ENCODE data around the gene GAREM1.

Gene GAREM1

DNA sequence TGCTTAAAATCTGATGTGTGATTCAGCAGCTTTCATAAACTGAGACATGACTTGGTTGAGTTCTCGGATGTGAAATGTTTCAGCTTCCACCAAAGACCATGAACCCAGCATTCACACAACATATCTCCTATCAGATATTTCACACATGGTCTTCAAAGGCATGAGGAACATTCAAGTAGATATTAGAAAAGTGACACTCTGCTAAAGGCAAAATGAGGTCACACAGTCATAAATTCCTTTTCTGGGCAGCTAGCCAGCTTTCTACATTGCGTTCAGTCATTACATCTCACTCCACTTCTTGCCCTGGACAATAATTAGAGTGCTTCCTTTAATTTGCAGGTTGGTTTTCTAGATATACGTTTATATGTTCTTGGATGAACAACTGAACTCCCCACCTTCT is 96.7 kb downstream of the GAREM1 start:
- Histone ChIP-seq H3K4me3 (no peak overlapping the region), H3K9me3 (ENCODE audit: low read depth, low read length) (no peaks in the 10 kb centered on the region), H3K36me3 (ENCODE audit: insufficient read depth, low read length) (no peaks in the 10 kb centered on the region), H3K27ac (no peak overlapping the region), H3K9ac (ENCODE audit: insufficient read length) (no peak overlapping the region)
- DNase-seq (ENCODE audit: low read depth, low spot score): no peak
- TF ChIP-seq POLR2AphosphoS5 (IDR thresholded peaks at IDR 0.05; ENCODE audit: borderline replicate concordance, low read depth, low read length) (no peak), FOXP2 (optimal IDR thresholded peaks at IDR 0.05; ENCODE audit: control extremely low read depth, extremely low read length, insufficient read depth) (no peak), EZH2 (IDR thresholded peaks at IDR 0.05) (no peak)

DNA sequence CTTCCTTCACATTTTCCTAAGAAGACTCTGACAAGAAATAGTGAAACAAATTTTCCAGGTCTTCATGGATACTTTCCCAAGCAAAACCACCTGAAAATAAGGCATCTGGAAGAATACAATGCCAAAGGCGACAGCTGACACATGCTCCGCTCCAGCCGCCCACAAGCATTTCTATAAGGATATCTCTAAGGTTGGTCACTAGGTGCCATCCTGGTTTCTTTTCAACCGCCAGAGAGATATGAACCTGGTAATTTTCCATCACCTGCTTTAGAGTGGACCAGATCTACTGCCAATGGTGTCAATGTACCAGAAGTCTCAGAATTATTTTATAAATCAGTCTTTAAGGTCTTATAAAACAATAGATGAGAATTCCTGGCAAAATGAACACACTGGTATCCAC is 97.2 kb downstream of the GAREM1 start:
- H3K36me3 ChIP-seq (ENCODE audit: insufficient read depth, low read length): no peaks in the 10 kb centered on the region
- H3K27ac ChIP-seq: no peak overlapping the region
- TF ChIP-seq FOXP2 (optimal IDR thresholded peaks at IDR 0.05; ENCODE audit: control extremely low read depth, extremely low read length, insufficient read depth) (no peak), POLR2AphosphoS5 (IDR thresholded peaks at IDR 0.05; ENCODE audit: borderline replicate concordance, low read depth, low read length) (no peak), EZH2 (IDR thresholded peaks at IDR 0.05) (no peak)
- no peak overlapping the region for H3K9ac ChIP-seq (ENCODE audit: insufficient read length)
- H3K9me3 ChIP-seq (ENCODE audit: low read depth, low read length): no peaks in the 10 kb centered on the region
- DNase-seq (ENCODE audit: low read depth, low spot score): no peak
- H3K4me3 ChIP-seq: no peak overlapping the region

DNA sequence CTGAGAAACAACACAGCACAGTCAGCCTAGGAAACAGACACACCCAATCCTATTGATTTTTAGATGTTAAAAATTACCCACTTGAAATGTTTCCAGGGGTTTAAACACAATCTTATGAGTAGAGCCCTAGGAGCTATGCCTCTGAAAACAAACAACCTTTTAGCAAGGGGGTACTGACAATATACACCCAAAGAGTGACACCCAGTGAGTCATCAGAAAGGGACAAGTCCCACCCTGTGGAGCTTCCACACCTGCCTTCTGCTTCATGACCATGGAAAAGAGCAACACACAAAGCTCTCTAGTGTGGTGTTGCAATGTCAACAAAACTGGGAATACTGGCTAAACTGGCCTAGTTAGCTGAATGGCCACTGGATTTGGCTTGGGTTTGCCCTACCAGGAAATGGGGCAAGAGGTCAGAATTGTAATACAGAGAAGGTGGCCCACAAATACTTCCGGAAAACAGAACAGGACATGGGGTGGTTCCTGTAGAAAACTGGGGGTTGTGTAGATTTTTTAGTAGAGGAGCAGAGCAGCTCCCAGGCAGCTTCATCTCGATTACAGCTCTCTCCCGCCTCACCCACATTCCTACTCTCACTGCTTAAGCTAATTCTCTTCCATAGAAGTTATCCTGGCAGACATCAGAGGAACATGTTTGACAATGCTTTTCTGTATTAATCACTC is 98.2 kb downstream of the GAREM1 start:
- H3K4me3 ChIP-seq: no peak overlapping the region
- TF ChIP-seq POLR2AphosphoS5 (IDR thresholded peaks at IDR 0.05; ENCODE audit: borderline replicate concordance, low read depth, low read length): no peak
- no peak for TF ChIP-seq FOXP2 (optimal IDR thresholded peaks at IDR 0.05; ENCODE audit: control extremely low read depth, extremely low read length, insufficient read depth)
- TF ChIP-seq EZH2 (IDR thresholded peaks at IDR 0.05): no peak
- H3K9ac ChIP-seq (ENCODE audit: insufficient read length): no peak overlapping the region
- H3K27ac ChIP-seq: no peak overlapping the region
- DNase-seq (ENCODE audit: low read depth, low spot score): no peak
- H3K9me3 ChIP-seq (ENCODE audit: low read depth, low read length): no peaks in the 10 kb centered on the region
- H3K36me3 ChIP-seq (ENCODE audit: insufficient read depth, low read length): no peaks in the 10 kb centered on the region

DNA sequence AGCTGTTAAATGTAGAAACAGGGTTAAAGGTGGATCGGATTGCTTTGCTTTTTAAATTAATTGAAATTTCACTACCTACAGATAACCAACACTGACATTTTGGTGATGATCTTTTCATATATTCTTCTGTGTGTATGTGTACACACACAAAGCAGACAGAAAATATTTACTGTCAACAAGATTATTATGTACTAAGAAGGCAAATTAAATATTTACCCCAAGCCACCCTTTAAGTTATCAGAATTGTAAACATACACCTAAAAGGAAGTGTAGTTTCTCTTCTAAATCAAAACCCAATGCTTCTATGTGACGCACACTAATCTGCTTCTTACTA is 98.7 kb downstream of the GAREM1 start:
- no peak overlapping the region for H3K27ac ChIP-seq
- TF ChIP-seq EZH2 (IDR thresholded peaks at IDR 0.05): no peak
- no peak for TF ChIP-seq FOXP2 (optimal IDR thresholded peaks at IDR 0.05; ENCODE audit: control extremely low read depth, extremely low read length, insufficient read depth)
- TF ChIP-seq POLR2AphosphoS5 (IDR thresholded peaks at IDR 0.05; ENCODE audit: borderline replicate concordance, low read depth, low read length): no peak
- no peak for DNase-seq (ENCODE audit: low read depth, low spot score)

DNA sequence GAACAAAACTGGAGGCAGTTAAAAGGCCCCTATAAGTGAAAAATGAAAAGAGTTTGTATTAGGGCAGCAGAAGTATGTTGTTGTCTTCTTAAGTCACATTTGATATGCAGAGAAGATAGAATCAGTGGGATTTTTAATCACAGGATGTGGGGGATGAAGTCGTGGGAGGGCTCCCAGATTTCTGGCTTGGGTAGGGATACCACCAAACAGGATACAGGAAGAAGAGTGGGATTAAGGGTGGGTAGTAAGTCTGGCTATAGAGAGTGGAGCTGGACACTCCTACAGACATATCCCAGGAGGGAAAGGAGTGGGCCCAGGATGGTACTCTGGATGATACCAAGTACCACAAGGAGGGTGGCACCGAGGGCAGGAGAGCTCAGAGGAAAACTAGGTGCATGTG is 99.3 kb downstream of the GAREM1 start:
- no peak for DNase-seq (ENCODE audit: low read depth, low spot score)
- no peak overlapping the region for H3K27ac ChIP-seq
- no peak overlapping the region for H3K4me3 ChIP-seq
- no peak overlapping the region for H3K9ac ChIP-seq (ENCODE audit: insufficient read length)
- TF ChIP-seq POLR2AphosphoS5 (IDR thresholded peaks at IDR 0.05; ENCODE audit: borderline replicate concordance, low read depth, low read length): no peak
- no peak for TF ChIP-seq FOXP2 (optimal IDR thresholded peaks at IDR 0.05; ENCODE audit: control extremely low read depth, extremely low read length, insufficient read depth)
- no peak for TF ChIP-seq EZH2 (IDR thresholded peaks at IDR 0.05)
- H3K9me3 ChIP-seq (ENCODE audit: low read depth, low read length): no peaks in the 10 kb centered on the region
- no peaks in the 10 kb centered on the region for H3K36me3 ChIP-seq (ENCODE audit: insufficient read depth, low read length)

More for the DNA sequence above, 98.7 kb downstream of the GAREM1 start:
- Histone ChIP-seq H3K36me3 (ENCODE audit: insufficient read depth, low read length) (no peaks in the 10 kb centered on the region), H3K9me3 (ENCODE audit: low read depth, low read length) (no peaks in the 10 kb centered on the region), H3K4me3 (no peak overlapping the region), H3K9ac (ENCODE audit: insufficient read length) (no peak overlapping the region)

DNA sequence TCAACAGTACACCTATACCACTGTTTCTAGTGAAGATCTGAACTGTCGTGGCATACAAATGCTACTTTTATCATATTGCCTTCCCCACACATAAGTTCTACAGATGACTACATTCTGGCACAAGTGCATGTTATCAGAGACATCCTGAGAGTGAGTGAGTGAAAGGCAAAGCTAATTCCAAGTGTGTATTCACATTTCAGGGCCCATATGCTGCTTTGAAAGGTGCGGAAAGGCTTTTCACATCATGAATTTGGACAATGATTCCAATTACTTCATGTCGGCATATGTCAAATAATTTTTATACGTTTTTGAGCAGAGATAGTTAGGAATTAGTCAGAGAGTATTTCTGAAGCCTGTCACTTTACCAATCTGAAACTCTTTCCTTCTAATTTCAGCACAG is 101.7 kb downstream of the GAREM1 start:
- H3K4me3 ChIP-seq: no peak overlapping the region
- H3K9ac ChIP-seq (ENCODE audit: insufficient read length): no peak overlapping the region
- no peak overlapping the region for H3K27ac ChIP-seq
- no peaks in the 10 kb centered on the region for H3K36me3 ChIP-seq (ENCODE audit: insufficient read depth, low read length)
- no peak for TF ChIP-seq FOXP2 (optimal IDR thresholded peaks at IDR 0.05; ENCODE audit: control extremely low read depth, extremely low read length, insufficient read depth)
- no peak for TF ChIP-seq POLR2AphosphoS5 (IDR thresholded peaks at IDR 0.05; ENCODE audit: borderline replicate concordance, low read depth, low read length)
- TF ChIP-seq EZH2 (IDR thresholded peaks at IDR 0.05): no peak
- no peak for DNase-seq (ENCODE audit: low read depth, low spot score)
- no peaks in the 10 kb centered on the region for H3K9me3 ChIP-seq (ENCODE audit: low read depth, low read length)

DNA sequence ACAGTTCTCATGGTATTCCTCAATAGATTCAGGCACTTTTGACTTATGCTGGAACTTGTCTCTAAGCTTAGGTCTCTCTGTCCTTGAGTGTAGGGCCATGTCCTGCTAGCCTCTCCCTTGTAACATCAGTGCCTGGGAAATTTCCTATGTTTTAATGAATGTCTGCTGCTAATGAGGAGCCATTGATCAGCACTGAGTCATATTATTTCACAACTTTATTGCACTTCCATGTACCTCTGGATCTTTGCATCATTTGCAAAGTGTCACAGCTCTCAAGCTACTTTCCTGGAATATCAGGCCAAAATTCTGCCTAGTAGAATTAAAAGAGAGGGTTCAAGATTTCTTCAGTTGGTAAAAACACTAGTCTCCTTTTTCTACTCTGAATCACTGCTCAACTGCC is 102.5 kb downstream of the GAREM1 start:
- no peak overlapping the region for H3K4me3 ChIP-seq
- H3K36me3 ChIP-seq (ENCODE audit: insufficient read depth, low read length): no peaks in the 10 kb centered on the region
- DNase-seq (ENCODE audit: low read depth, low spot score): no peak
- TF ChIP-seq POLR2AphosphoS5 (IDR thresholded peaks at IDR 0.05; ENCODE audit: borderline replicate concordance, low read depth, low read length) (no peak), FOXP2 (optimal IDR thresholded peaks at IDR 0.05; ENCODE audit: control extremely low read depth, extremely low read length, insufficient read depth) (no peak), EZH2 (IDR thresholded peaks at IDR 0.05) (no peak)
- H3K9me3 ChIP-seq (ENCODE audit: low read depth, low read length): no peaks in the 10 kb centered on the region
- no peak overlapping the region for H3K27ac ChIP-seq
- H3K9ac ChIP-seq (ENCODE audit: insufficient read length): no peak overlapping the region

DNA sequence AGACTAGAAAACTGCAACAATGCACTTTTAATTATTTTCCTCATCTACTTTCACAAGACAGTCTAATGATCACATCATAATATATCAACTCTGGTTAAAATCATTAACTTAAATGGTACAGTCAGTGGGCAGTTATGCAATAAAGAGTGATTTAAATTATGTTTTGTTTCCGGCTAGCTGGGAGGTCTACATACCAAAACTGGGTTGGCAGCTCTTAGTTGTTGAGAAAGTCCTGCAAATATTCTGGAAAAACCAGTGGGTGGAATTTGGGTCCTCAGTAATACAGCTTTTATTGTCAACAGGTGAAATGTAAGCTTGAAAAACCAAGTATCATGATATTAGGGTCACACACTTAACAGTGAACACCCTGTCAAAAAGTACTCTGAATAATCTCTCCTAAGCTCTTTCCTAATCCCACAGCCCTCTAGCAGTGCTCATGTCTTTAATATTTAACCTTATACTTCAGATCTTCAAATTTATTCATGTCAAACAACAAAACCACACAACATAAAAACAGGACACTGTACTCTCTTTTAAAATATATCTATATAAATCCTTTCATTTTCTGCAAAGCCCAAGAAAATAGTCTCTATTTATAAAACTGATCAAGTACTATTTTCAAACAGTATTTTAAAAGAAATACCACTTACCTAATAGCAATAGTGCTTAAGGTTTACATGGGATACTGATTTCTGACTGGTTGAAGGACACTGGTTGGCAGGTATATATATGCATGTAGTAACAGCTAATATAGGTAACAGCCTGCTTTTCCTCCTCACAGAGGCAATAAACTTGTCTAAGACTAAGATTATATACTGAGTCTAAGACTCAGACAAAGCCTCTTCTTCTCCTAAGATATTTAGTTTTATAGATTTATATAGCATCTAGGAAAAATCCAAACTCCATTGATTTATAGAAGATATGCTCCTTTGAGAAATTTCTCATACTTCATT is 103.8 kb downstream of the GAREM1 start:
- Histone ChIP-seq H3K9me3 (ENCODE audit: low read depth, low read length) (no peaks in the 10 kb centered on the region), H3K27ac (no peak overlapping the region), H3K36me3 (ENCODE audit: insufficient read depth, low read length) (no peaks in the 10 kb centered on the region), H3K9ac (ENCODE audit: insufficient read length) (no peak overlapping the region), H3K4me3 (no peak overlapping the region)
- no peak for DNase-seq (ENCODE audit: low read depth, low spot score)
- TF ChIP-seq FOXP2 (optimal IDR thresholded peaks at IDR 0.05; ENCODE audit: control extremely low read depth, extremely low read length, insufficient read depth): no peak
- TF ChIP-seq POLR2AphosphoS5 (IDR thresholded peaks at IDR 0.05; ENCODE audit: borderline replicate concordance, low read depth, low read length): no peak
- TF ChIP-seq EZH2 (IDR thresholded peaks at IDR 0.05): no peak

All from SK-N-MC (cell line).